H9 (cell line): ENCODE measurements around the gene BFSP1. TPM values are rescaled to one million over a fixed set of nuclear protein-coding genes. Genes with fewer than 3 reads are reported as not detected.

ENCODE experiments used
- DNase-seq: peaks from one replicate; pipeline ENCODE4 v3.0.0-alpha.2; 2017
- H2AFZ ChIP-seq: one replicate; pipeline ENCODE4 v1.6.1; 2013; ENCODE audit warnings: mild to moderate bottlenecking, low read length, control low read depth, moderate library complexity
- H2AK5ac ChIP-seq: 2 replicates; pipeline ENCODE4 v1.6.1; 2013; ENCODE audit warnings: low read length, control low read depth, mixed read lengths; ENCODE audit not compliant: insufficient read length
- H2BK120ac ChIP-seq: one replicate; pipeline ENCODE4 v1.6.1; 2013; ENCODE audit warnings: low read depth, mild to moderate bottlenecking, low read length, control low read depth, inconsistent platforms; ENCODE audit not compliant: poor library complexity, severe bottlenecking
- H2BK12ac ChIP-seq: 2 replicates; pipeline ENCODE4 v1.6.1; 2013; ENCODE audit warnings: low read length, control low read depth, mixed read lengths, low read depth; ENCODE audit not compliant: insufficient read length
- H2BK15ac ChIP-seq: 2 replicates; pipeline ENCODE4 v1.6.1; 2013; ENCODE audit warnings: low read depth, low read length, control low read depth
- H2BK20ac ChIP-seq: one replicate; pipeline ENCODE4 v1.6.1; 2013; ENCODE audit warnings: low read depth, mild to moderate bottlenecking, low read length, control low read depth, inconsistent platforms; ENCODE audit not compliant: poor library complexity, severe bottlenecking
- H2BK5ac ChIP-seq: 2 replicates; pipeline ENCODE4 v1.6.1; 2013; ENCODE audit warnings: low read length, control low read depth, mixed read lengths; ENCODE audit not compliant: insufficient read length
- H3K14ac ChIP-seq: 2 replicates; pipeline ENCODE4 v1.6.1; 2013; ENCODE audit warnings: low read length, control low read depth; ENCODE audit not compliant: insufficient read depth
- H3K18ac ChIP-seq: 2 replicates; pipeline ENCODE4 v1.6.1; 2013; ENCODE audit warnings: low read depth, mild to moderate bottlenecking, mixed read lengths, low read length, control low read depth; ENCODE audit not compliant: insufficient read length
- H3K23ac ChIP-seq: 2 replicates; pipeline ENCODE4 v1.6.1; 2013; ENCODE audit warnings: low read length, control low read depth, mixed read lengths, low read depth; ENCODE audit not compliant: insufficient read length
- H3K23me2 ChIP-seq: 2 replicates; pipeline ENCODE4 v1.6.1; 2013; ENCODE audit warnings: low read depth, mild to moderate bottlenecking, mixed read lengths, low read length, control low read depth; ENCODE audit not compliant: insufficient read length, poor library complexity, severe bottlenecking
- H3K27ac ChIP-seq: 2 replicates; pipeline ENCODE4 v1.5.1; 2013; ENCODE audit warnings: low read length, control low read depth, mixed read lengths, low read depth; ENCODE audit not compliant: insufficient read length
- H3K27me3 ChIP-seq: 2 replicates; pipeline ENCODE4 v1.6.1; 2013; ENCODE audit warnings: low read length, control low read depth, inconsistent platforms; ENCODE audit not compliant: insufficient read depth
- H3K4ac ChIP-seq: 2 replicates; pipeline ENCODE4 v1.6.1; 2013; ENCODE audit warnings: low read depth, mild to moderate bottlenecking, control low read depth, inconsistent platforms, low read length, moderate library complexity
- H3K4me1 ChIP-seq: 2 replicates; pipeline ENCODE4 v1.6.1; 2013; ENCODE audit warnings: low read length, control low read depth, inconsistent platforms; ENCODE audit not compliant: insufficient read depth
- H3K4me2 ChIP-seq: 2 replicates; pipeline ENCODE4 v1.6.1; 2013; ENCODE audit warnings: low read length, control low read depth, mixed read lengths; ENCODE audit not compliant: insufficient read length, insufficient read depth
- H3K56ac ChIP-seq: 2 replicates; pipeline ENCODE4 v1.6.1; 2013; ENCODE audit warnings: low read depth, mild to moderate bottlenecking, mixed read lengths, low read length, control low read depth; ENCODE audit not compliant: insufficient read length
- H3K79me1 ChIP-seq: 2 replicates; pipeline ENCODE4 v1.6.1; 2013; ENCODE audit warnings: low read depth, mild to moderate bottlenecking, moderate library complexity, low read length, control low read depth, inconsistent platforms; ENCODE audit not compliant: insufficient read depth, poor library complexity, severe bottlenecking
- H3K79me2 ChIP-seq: 2 replicates; pipeline ENCODE4 v1.6.1; 2013; ENCODE audit warnings: low read length, control low read depth, inconsistent platforms; ENCODE audit not compliant: insufficient read depth
- H3K9ac ChIP-seq: 2 replicates; pipeline ENCODE4 v1.6.1; 2013; ENCODE audit warnings: low read length, control low read depth, mixed read lengths; ENCODE audit not compliant: insufficient read length; ENCODE audit errors: extremely low read depth
- H3K9me3 ChIP-seq: one replicate; pipeline ENCODE4 v1.6.1; 2013; ENCODE audit warnings: low read depth, low read length, inconsistent platforms; ENCODE audit not compliant: control insufficient read depth
- H3T11ph ChIP-seq: one replicate; pipeline ENCODE4 v1.6.1; 2013; ENCODE audit warnings: mild to moderate bottlenecking, low read length, control low read depth, inconsistent platforms
- H4K20me1 ChIP-seq: one replicate; pipeline ENCODE4 v1.6.1; 2013; ENCODE audit not compliant: control insufficient read depth, insufficient read length, insufficient read depth
- H4K5ac ChIP-seq: 2 replicates; pipeline ENCODE4 v1.6.1; 2013; ENCODE audit warnings: low read depth, mild to moderate bottlenecking, mixed read lengths, low read length, control low read depth; ENCODE audit not compliant: insufficient read length
- H4K8ac ChIP-seq: replicated peaks from 2 replicates; pipeline ENCODE4 v1.6.1; 2013; ENCODE audit warnings: low read length, control low read depth, mixed read lengths, low read depth; ENCODE audit not compliant: insufficient read length
- H4K91ac ChIP-seq: 2 replicates; pipeline ENCODE4 v1.6.1; 2013; ENCODE audit warnings: low read depth, mild to moderate bottlenecking, moderate library complexity, mixed read lengths, low read length, control low read depth; ENCODE audit not compliant: insufficient read length
- H3K27ac Mint-ChIP-seq, 3 experiments: 2 replicates in 2 of 3; 3 replicates in 1 of 3; pipeline ENCODE4 v1.8.0; 2020 to 2021; ENCODE audit warnings: mixed read lengths in 3 of 3, mild to moderate bottlenecking in 1 of 3, moderate library complexity in 1 of 3
- H3K27me3 Mint-ChIP-seq: 2 replicates; pipeline ENCODE4 v1.8.0; 2021; ENCODE audit warnings: low read depth, mild to moderate bottlenecking, moderate library complexity, mixed read lengths
- H3K36me3 Mint-ChIP-seq, 3 experiments: 2 replicates in 2 of 3; 3 replicates in 1 of 3; pipeline ENCODE4 v1.8.0; 2020 to 2021; ENCODE audit warnings: low read depth in 3 of 3, mixed read lengths in 3 of 3; ENCODE audit not compliant: insufficient read depth in 1 of 3
- H3K4me1 Mint-ChIP-seq, 2 experiments: 2 replicates each; pipeline ENCODE4 v1.8.0; 2020; ENCODE audit warnings: mixed read lengths in 2 of 2
- H3K4me3 Mint-ChIP-seq, 2 experiments: 2 replicates in 1 of 2; 3 replicates in 1 of 2; pipeline ENCODE4 v1.8.0; 2020 to 2021; ENCODE audit warnings: mild to moderate bottlenecking in 2 of 2, mixed read lengths in 2 of 2, moderate library complexity in 1 of 2
- H3K9me3 Mint-ChIP-seq, 2 experiments: 2 replicates in 1 of 2; 3 replicates in 1 of 2; pipeline ENCODE4 v1.8.0; 2020; ENCODE audit warnings: mild to moderate bottlenecking in 2 of 2, mixed read lengths in 2 of 2, moderate library complexity in 1 of 2
- CTCF ChIP-seq: fragments of 200-600 bp; sonication (generic); conservative IDR thresholded peaks from 3 replicates; pipeline ENCODE4 v1.8.0; 2021; ENCODE audit warnings: antibody characterized with exemption, mild to moderate bottlenecking
- WGBS: extraction: QIAGEN DNeasy Blood & Tissue Kit; methylation state at CpG from one replicate; pipeline ENCODE4 v1.1.7; 2013; ENCODE audit warnings: missing lambda C conversion rate, low lambda C conversion rate, mixed read lengths; ENCODE audit not compliant: insufficient read length; ENCODE audit errors: extremely low coverage; 5-methylcytosine and 5-hydroxymethylcytosine counted together
- total RNA-seq: library from RNA; stranded (reverse); gene quantifications from 2 replicates; pipeline ENCODE4 v1.2.1, GENCODE V29; 2021

The BFSP1 gene
- total RNA-seq, 1 experiment from 2014 or later: 9.4 TPM

DNA sequence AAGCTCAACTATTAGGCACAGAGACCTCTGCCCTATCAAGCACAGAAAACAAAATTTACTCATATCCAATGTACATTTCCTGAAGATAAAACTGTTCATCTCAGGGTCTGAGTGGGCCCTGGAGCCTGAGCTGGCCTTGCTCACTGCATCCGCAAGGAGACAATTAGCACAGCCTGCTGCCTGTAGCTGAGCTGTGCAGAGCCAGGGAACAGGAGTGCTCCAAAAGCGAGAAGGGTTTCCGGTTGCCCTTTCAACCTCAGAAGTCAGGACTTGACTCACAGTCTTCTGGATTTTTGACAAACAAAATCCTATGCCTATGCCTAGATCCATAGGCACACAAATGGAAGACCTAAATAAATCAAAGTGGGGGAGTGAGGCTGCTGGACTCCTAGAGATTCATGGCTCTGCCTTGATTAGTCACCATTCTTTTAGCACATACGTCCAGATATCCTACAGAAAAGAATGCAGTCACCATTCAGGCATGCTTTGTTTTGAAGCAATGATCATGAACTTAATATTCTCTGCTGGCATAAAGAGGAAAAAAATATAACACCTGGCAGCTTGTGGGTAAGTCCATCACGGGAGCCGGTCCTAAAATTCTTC, 73.5 kb downstream of the BFSP1 start:
- H2BK5ac ChIP-seq: no peak overlapping the region
- H3K23ac ChIP-seq: no peak overlapping the region
- no peak overlapping the region for H2BK120ac ChIP-seq
- no peak overlapping the region for H2AFZ ChIP-seq
- no peak overlapping the region for H4K5ac ChIP-seq
- no peaks in the 10 kb centered on the region for H4K20me1 ChIP-seq
- no peaks in the 10 kb centered on the region for H3K23me2 ChIP-seq
- H4K91ac ChIP-seq: no peak overlapping the region
- no peak overlapping the region for H4K8ac ChIP-seq
- no peak overlapping the region for H2AK5ac ChIP-seq
- no peak overlapping the region for H3K27ac Mint-ChIP-seq
- no peak for DNase-seq
- no peaks in the 10 kb centered on the region for H3K4me1 ChIP-seq
- H3K79me1 ChIP-seq: no peaks in the 10 kb centered on the region
- no CpG with 5 or more reads among the region's 6 CpGs for WGBS
- H3K4me2 ChIP-seq: no peak overlapping the region
- no peak overlapping the region for H3K9ac ChIP-seq
- no peaks in the 10 kb centered on the region for H3K4me1 Mint-ChIP-seq
- H2BK12ac ChIP-seq: no peak overlapping the region
- H2BK20ac ChIP-seq: no peak overlapping the region
- H3K9me3 Mint-ChIP-seq: no peaks in the 10 kb centered on the region
- H3T11ph ChIP-seq: no peak overlapping the region
- no peak overlapping the region for H3K4me3 Mint-ChIP-seq
- no peak overlapping the region for H3K56ac ChIP-seq
- H3K27ac ChIP-seq: no peak overlapping the region
- H3K27me3 ChIP-seq: no peaks in the 10 kb centered on the region
- H3K4ac ChIP-seq: no peak overlapping the region
- H3K79me2 ChIP-seq: no peaks in the 10 kb centered on the region
- no peaks in the 10 kb centered on the region for H3K9me3 ChIP-seq
- TF ChIP-seq CTCF: no peak
- no peaks in the 10 kb centered on the region; the same call in 1 of the 2 replicates for H3K27me3 Mint-ChIP-seq
- no peak overlapping the region for H2BK15ac ChIP-seq
- no peak overlapping the region for H3K18ac ChIP-seq
- H3K14ac ChIP-seq: no peak overlapping the region
- H3K36me3 Mint-ChIP-seq: no peaks in the 10 kb centered on the region
